ENCODE data around the gene GRIN2C. TPM values are rescaled to one million over a fixed set of nuclear protein-coding genes. Genes with fewer than 3 reads are reported as not detected.

Gene GRIN2C
- total and polyA plus RNA-seq, 9 of the 15 experiments (the other 6 are each of a cell fraction or from before 2014, with no cell fraction given) = under 0.01 to 0.33 (median 0.10) TPM; not detected in 2

- TF ChIP-seq, protein P1, sequence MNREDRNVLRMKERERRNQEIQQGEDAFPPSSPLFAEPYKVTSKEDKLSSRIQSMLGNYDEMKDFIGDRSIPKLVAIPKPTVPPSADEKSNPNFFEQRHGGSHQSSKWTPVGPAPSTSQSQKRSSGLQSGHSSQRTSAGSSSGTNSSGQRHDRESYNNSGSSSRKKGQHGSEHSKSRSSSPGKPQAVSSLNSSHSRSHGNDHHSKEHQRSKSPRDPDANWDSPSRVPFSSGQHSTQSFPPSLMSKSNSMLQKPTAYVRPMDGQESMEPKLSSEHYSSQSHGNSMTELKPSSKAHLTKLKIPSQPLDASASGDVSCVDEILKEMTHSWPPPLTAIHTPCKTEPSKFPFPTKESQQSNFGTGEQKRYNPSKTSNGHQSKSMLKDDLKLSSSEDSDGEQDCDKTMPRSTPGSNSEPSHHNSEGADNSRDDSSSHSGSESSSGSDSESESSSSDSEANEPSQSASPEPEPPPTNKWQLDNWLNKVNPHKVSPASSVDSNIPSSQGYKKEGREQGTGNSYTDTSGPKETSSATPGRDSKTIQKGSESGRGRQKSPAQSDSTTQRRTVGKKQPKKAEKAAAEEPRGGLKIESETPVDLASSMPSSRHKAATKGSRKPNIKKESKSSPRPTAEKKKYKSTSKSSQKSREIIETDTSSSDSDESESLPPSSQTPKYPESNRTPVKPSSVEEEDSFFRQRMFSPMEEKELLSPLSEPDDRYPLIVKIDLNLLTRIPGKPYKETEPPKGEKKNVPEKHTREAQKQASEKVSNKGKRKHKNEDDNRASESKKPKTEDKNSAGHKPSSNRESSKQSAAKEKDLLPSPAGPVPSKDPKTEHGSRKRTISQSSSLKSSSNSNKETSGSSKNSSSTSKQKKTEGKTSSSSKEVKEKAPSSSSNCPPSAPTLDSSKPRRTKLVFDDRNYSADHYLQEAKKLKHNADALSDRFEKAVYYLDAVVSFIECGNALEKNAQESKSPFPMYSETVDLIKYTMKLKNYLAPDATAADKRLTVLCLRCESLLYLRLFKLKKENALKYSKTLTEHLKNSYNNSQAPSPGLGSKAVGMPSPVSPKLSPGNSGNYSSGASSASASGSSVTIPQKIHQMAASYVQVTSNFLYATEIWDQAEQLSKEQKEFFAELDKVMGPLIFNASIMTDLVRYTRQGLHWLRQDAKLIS (CRISPR knock-in tag; IDR thresholded peaks at IDR 0.05) = no peak
- TF ChIP-seq DDX20 (tag; IDR thresholded peaks at IDR 0.05; ENCODE audit: low read depth) (no peak), ZSCAN32 (CRISPR knock-in tag; IDR thresholded peaks at IDR 0.05) (no peak), NFIC (IDR thresholded peaks at IDR 0.05) (peak; percentile 93), NR4A1 (CRISPR knock-in tag; IDR thresholded peaks at IDR 0.05) (no peak), NR4A1 (tag; IDR thresholded peaks at IDR 0.05) (0 out of 2 replicates have a peak, but pooled peaks have one; percentile 33), CSDE1 (IDR thresholded peaks at IDR 0.05) (no peak), NR2C1 (IDR thresholded peaks at IDR 0.05) (no peak), NR2C1 (tag; IDR thresholded peaks at IDR 0.05) (0 out of 2 replicates have a peak, but pooled peaks have one; percentile 7), SPI1 (IDR thresholded peaks at IDR 0.05; ENCODE audit: borderline replicate concordance, low read depth, low read length) (peak; percentile 60; the same call in 1 of the 2 replicates), PCBP1 (IDR thresholded peaks at IDR 0.05; ENCODE audit: low read depth, low read length, poor library complexity, severe bottlenecking) (no peak), RUNX1 (IDR thresholded peaks at IDR 0.05; ENCODE audit: low read depth) (no peak), ZNF75A (CRISPR knock-in tag; IDR thresholded peaks at IDR 0.05) (no peak)
- TF ChIP-seq, protein P2, sequence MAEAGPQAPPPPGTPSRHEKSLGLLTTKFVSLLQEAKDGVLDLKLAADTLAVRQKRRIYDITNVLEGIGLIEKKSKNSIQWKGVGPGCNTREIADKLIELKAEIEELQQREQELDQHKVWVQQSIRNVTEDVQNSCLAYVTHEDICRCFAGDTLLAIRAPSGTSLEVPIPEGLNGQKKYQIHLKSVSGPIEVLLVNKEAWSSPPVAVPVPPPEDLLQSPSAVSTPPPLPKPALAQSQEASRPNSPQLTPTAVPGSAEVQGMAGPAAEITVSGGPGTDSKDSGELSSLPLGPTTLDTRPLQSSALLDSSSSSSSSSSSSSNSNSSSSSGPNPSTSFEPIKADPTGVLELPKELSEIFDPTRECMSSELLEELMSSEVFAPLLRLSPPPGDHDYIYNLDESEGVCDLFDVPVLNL (CRISPR knock-in tag; IDR thresholded peaks at IDR 0.05; ENCODE audit: low read depth) = no peak
- TF ChIP-seq, protein P3, sequence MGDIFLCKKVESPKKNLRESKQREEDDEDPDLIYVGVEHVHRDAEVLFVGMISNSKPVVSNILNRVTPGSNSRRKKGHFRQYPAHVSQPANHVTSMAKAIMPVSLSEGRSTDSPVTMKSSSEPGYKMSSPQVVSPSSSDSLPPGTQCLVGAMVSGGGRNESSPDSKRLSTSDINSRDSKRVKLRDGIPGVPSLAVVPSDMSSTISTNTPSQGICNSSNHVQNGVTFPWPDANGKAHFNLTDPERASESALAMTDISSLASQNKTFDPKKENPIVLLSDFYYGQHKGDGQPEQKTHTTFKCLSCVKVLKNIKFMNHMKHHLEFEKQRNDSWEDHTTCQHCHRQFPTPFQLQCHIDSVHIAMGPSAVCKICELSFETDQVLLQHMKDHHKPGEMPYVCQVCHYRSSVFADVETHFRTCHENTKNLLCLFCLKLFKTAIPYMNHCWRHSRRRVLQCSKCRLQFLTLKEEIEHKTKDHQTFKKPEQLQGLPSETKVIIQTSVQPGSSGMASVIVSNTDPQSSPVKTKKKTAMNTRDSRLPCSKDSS (IDR thresholded peaks at IDR 0.05; ENCODE audit: low read depth, partially characterized antibody) = no peak
- TF ChIP-seq, protein P4, sequence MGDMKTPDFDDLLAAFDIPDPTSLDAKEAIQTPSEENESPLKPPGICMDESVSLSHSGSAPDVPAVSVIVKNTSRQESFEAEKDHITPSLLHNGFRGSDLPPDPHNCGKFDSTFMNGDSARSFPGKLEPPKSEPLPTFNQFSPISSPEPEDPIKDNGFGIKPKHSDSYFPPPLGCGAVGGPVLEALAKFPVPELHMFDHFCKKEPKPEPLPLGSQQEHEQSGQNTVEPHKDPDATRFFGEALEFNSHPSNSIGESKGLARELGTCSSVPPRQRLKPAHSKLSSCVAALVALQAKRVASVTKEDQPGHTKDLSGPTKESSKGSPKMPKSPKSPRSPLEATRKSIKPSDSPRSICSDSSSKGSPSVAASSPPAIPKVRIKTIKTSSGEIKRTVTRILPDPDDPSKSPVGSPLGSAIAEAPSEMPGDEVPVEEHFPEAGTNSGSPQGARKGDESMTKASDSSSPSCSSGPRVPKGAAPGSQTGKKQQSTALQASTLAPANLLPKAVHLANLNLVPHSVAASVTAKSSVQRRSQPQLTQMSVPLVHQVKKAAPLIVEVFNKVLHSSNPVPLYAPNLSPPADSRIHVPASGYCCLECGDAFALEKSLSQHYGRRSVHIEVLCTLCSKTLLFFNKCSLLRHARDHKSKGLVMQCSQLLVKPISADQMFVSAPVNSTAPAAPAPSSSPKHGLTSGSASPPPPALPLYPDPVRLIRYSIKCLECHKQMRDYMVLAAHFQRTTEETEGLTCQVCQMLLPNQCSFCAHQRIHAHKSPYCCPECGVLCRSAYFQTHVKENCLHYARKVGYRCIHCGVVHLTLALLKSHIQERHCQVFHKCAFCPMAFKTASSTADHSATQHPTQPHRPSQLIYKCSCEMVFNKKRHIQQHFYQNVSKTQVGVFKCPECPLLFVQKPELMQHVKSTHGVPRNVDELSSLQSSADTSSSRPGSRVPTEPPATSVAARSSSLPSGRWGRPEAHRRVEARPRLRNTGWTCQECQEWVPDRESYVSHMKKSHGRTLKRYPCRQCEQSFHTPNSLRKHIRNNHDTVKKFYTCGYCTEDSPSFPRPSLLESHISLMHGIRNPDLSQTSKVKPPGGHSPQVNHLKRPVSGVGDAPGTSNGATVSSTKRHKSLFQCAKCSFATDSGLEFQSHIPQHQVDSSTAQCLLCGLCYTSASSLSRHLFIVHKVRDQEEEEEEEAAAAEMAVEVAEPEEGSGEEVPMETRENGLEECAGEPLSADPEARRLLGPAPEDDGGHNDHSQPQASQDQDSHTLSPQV (IDR thresholded peaks at IDR 0.05) = peak; percentile 14; the same call in 1 of the 2 replicates
Observed at GRCh38 chr17:74877592-74878548, 18.2 kb upstream of the GRIN2C start (continued).

Measured in K562 (cell line).